Kidney (tissue), 14 donors: ENCODE results near the gene C10orf95. TPM values are rescaled to one million over a fixed set of nuclear protein-coding genes. Genes with fewer than 3 reads are reported as not detected.

ENCODE experiments used
- DNase-seq, 5 donors: peaks; one replicate each; pipeline ENCODE4 v3.0.0-alpha.2; 2013 to 2020
- FAIRE-seq: peaks from 2 replicates; lab custom pipeline; 2012; peaks lifted over from hg19 to GRCh38; lab: Jason Lieb, UNC
- H3K27ac ChIP-seq, 2 donors: one replicate each; pipeline ENCODE4 v1.7.0; 2013; ENCODE audit warnings: low read depth in 2 of 2, low read length in 2 of 2, inconsistent platforms in 1 of 2
- H3K27me3 ChIP-seq: one replicate; pipeline ENCODE4 v1.7.1; 2013; ENCODE audit warnings: low read length, inconsistent platforms; ENCODE audit not compliant: control insufficient read depth, insufficient read depth
- H3K36me3 ChIP-seq, 3 donors: one replicate each; pipeline versions ENCODE4 v1.7.0 to v1.7.1; 2013; ENCODE audit warnings: low read length in 3 of 3, control low read depth in 1 of 3, inconsistent platforms in 1 of 3; ENCODE audit not compliant: insufficient read depth in 3 of 3, control insufficient read depth in 2 of 3
- H3K4me1 ChIP-seq, 3 donors: one replicate each; pipeline versions ENCODE4 v1.7.0 to v1.7.1; 2013; ENCODE audit warnings: low read length in 3 of 3, inconsistent platforms in 1 of 3, low read depth in 1 of 3; ENCODE audit not compliant: control insufficient read depth in 2 of 3, insufficient read depth in 2 of 3
- H3K4me3 ChIP-seq, 3 donors: one replicate each; pipeline versions ENCODE4 v1.7.0 to v1.8.1; 2013; ENCODE audit warnings: low read length in 3 of 3, control low read depth in 1 of 3, inconsistent platforms in 1 of 3
- H3K9ac ChIP-seq, 3 donors: one replicate each; pipeline versions ENCODE4 v1.7.0 to v1.7.1; 2013; ENCODE audit warnings: low read length in 3 of 3, control low read depth in 1 of 3, inconsistent platforms in 1 of 3
- H3K9me3 ChIP-seq, 3 donors: one replicate each; pipeline versions ENCODE4 v1.7.0 to v1.7.1; 2013; ENCODE audit warnings: low read length in 3 of 3, control low read depth in 1 of 3, inconsistent platforms in 1 of 3; ENCODE audit not compliant: control insufficient read depth in 2 of 3, insufficient read depth in 1 of 3
- intact Hi-C: fragments of 100-400 bp; cut with DNase I; formaldehyde crosslinking; loops from one replicate; pipeline ENCODE4 v1.11.1; 2022
- polyA plus RNA-seq: library from polyadenylated mRNA; stranded (reverse); fragments of 350-450 nt; fragmentation: Illumina TruSeq; extraction: RNeasy Lipid Tissue Mini Kit (QIAGEN cat#74804); gene quantifications from one replicate; pipeline ENCODE4 v1.2.3, GENCODE V29; 2014; ENCODE audit warnings: low read depth, low replicate concordance; ENCODE audit not compliant: insufficient read depth
- total RNA-seq: library from RNA; stranded (reverse); fragmentation: NEBNext Ultra II Directional; extraction: Animal tissue kit (Norgen Biotek cat#: 25700); gene quantifications from one replicate; pipeline ENCODE4 v1.2.1, GENCODE V29; 2021
- TF ChIP-seq, protein P1 (sequence below): IDR thresholded peaks from 3 replicates; pipeline ENCODE4 v1.5.1; 2012; ENCODE audit warnings: mild to moderate bottlenecking, moderate library complexity, borderline replicate concordance; ENCODE audit not compliant: insufficient read depth; ENCODE audit errors: extremely low read depth
- donor health status: control.
- donor health status: control.
- donor health status: control.
- donor health status: control.
- donor health status: control.
- donor health status: DM: yes; HTN: yes; CAD: no.
- donor health status: Normal renal cell carcinoma (clear cell type).

C10orf95 gene
- total and polyA plus RNA-seq, 2 donors from 2014 or later: 0.62 to 2.7 TPM

DNA sequence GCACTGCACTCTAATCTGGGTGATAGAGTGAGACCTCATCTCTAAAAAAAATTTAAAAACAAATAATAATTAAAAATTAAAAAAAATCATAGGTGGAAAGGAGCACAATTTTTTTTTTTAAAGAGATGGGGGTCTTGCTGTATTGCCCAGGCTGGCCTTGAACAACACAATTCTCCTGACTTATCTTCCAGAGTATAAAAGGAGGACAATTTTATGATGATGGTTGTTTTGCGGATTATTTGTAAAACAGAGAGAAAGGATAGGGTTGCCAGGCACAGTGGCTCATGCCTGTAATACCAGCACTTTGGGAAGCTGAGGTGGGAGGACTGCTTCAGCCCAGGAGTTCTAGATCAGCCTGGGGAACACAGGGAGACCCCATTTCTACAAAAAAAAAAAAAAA is 46.2 kb upstream of the C10orf95 start:
- no peak overlapping the region for H3K27ac ChIP-seq
- H3K4me1 ChIP-seq: peaks cover 0 to 9% (median 0%) of the 10 kb centered on the region in 3 donors
- TF ChIP-seq, protein P1, sequence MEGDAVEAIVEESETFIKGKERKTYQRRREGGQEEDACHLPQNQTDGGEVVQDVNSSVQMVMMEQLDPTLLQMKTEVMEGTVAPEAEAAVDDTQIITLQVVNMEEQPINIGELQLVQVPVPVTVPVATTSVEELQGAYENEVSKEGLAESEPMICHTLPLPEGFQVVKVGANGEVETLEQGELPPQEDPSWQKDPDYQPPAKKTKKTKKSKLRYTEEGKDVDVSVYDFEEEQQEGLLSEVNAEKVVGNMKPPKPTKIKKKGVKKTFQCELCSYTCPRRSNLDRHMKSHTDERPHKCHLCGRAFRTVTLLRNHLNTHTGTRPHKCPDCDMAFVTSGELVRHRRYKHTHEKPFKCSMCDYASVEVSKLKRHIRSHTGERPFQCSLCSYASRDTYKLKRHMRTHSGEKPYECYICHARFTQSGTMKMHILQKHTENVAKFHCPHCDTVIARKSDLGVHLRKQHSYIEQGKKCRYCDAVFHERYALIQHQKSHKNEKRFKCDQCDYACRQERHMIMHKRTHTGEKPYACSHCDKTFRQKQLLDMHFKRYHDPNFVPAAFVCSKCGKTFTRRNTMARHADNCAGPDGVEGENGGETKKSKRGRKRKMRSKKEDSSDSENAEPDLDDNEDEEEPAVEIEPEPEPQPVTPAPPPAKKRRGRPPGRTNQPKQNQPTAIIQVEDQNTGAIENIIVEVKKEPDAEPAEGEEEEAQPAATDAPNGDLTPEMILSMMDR: no peak
- no peak overlapping the region for H3K4me3 ChIP-seq
- H3K9ac ChIP-seq: no peak overlapping the region
- no peaks in the 10 kb centered on the region for H3K36me3 ChIP-seq
- H3K27me3 ChIP-seq: no peaks in the 10 kb centered on the region
- DNase-seq (no peak), FAIRE-seq (no peak)
- intact Hi-C loops: no loop called here
- H3K9me3 ChIP-seq: no peaks in the 10 kb centered on the region

DNA sequence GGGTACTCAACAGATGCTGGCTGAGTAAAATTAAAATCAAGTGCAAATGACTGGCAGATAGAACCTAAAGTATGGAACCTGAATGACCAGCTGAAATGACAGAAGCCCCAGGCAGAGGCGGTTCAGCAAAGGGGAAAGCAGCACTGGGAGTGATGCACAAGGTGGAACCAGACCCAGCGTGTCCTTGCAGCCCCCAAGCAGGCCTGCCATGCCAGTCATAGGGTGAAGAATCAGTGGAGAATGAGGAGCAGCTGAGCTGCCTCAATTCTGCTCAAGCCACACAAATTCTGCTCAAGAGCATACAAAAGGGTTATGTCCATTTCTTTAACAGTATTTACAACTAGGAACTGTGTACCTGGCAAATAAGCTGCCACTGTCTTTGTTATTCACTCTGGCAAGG is 42.4 kb upstream of the C10orf95 start:
- DNase-seq (no peak), FAIRE-seq (no peak)
- intact Hi-C loops: no loop called here
- H3K9me3 ChIP-seq: no peaks in the 10 kb centered on the region
- no peak overlapping the region for H3K9ac ChIP-seq
- peaks cover 0 to 3% (median 2%) of the 10 kb centered on the region in 3 donors for H3K36me3 ChIP-seq
- no peak overlapping the region for H3K27ac ChIP-seq
- no peaks in the 10 kb centered on the region for H3K27me3 ChIP-seq
- TF ChIP-seq, protein P1: no peak
- no peak overlapping the region for H3K4me3 ChIP-seq
- H3K4me1 ChIP-seq: peaks cover 0 to 2% (median 0%) of the 10 kb centered on the region in 3 donors

DNA sequence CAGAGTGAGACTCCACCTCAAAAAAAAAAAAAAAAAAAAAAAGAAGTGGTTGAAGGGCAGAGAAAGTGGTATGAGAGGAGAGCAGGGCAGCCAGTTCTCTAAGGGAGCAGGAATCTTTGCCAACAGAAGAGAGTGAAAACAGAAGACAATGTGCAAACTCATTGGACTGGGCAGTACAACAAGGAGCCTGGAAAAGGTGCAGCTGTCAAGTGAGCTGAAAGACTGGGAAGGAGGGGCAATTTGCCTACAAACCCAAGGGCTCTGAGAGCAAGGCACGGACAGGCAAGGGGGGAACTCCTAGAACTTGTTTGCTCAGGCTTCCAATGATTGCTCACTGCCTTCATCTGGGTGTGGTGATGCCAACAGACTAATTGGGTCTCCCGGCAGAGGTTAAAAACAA is 41.6 kb upstream of the C10orf95 start:
- H3K4me1 ChIP-seq: peaks cover 0 to 2% (median 0%) of the 10 kb centered on the region in 3 donors
- peaks cover 5 to 11% (median 9%) of the 10 kb centered on the region in 3 donors for H3K36me3 ChIP-seq
- H3K27me3 ChIP-seq: no peaks in the 10 kb centered on the region
- H3K9me3 ChIP-seq: no peaks in the 10 kb centered on the region
- no peak overlapping the region for H3K27ac ChIP-seq
- intact Hi-C loops: no loop called here
- FAIRE-seq (no peak), DNase-seq (no peak)
- TF ChIP-seq, protein P1: no peak
- H3K4me3 ChIP-seq: no peak overlapping the region
- H3K9ac ChIP-seq: no peak overlapping the region
